Activated CD8-positive, alpha-beta T cell treated with anti-CD3 and anti-CD28 coated beads for 36 hours (primary cell): ENCODE data around the gene P3H3. TPM values are rescaled to one million over a fixed set of nuclear protein-coding genes. Genes with fewer than 3 reads are reported as not detected.

Source experiments
- ATAC-seq: fragments of 200-7000 bp; cut with Tn5 transposase; one replicate; pipeline ENCODE4 v1.10.0; 2021; ENCODE audit warnings: mild to moderate bottlenecking, moderate library complexity
- CTCF ChIA-PET: fragments of 350-600 bp; sonication (Branson Sonifier 250); formaldehyde crosslinking; loops from one replicate; lab custom pipeline; 2021; ENCODE audit warnings: antibody characterized with exemption; lab: Charles Lee
- POLR2A ChIA-PET: fragments of 350-600 bp; sonication (Branson Sonifier 250); formaldehyde crosslinking; loops from one replicate; lab custom pipeline; 2021; ENCODE audit warnings: antibody characterized with exemption; lab: Charles Lee
- DNase-seq: peaks from one replicate; pipeline ENCODE4 v3.0.0-alpha.2; 2020
- H3K27ac Mint-ChIP-seq: one replicate; pipeline ENCODE4 v1.8.0; 2021; ENCODE audit warnings: mild to moderate bottlenecking, mixed read lengths
- H3K27me3 Mint-ChIP-seq: one replicate; pipeline ENCODE4 v1.8.0; 2021; ENCODE audit warnings: mixed read lengths
- H3K36me3 Mint-ChIP-seq: one replicate; pipeline ENCODE4 v1.8.0; 2021; ENCODE audit warnings: low read depth, mixed read lengths
- H3K4me1 Mint-ChIP-seq: one replicate; pipeline ENCODE4 v1.8.0; 2021; ENCODE audit warnings: low read depth, mixed read lengths
- H3K4me3 Mint-ChIP-seq: one replicate; pipeline ENCODE4 v1.8.0; 2021; ENCODE audit warnings: mild to moderate bottlenecking, moderate library complexity, mixed read lengths
- H3K9me3 Mint-ChIP-seq: one replicate; pipeline ENCODE4 v1.8.0; 2021; ENCODE audit warnings: mixed read lengths
- intact Hi-C: fragments of 100-400 bp; cut with micrococcal nuclease; formaldehyde crosslinking; loops from one replicate; pipeline ENCODE4 v1.10.0; 2022
- total RNA-seq, 2 experiments: library from RNA; stranded (reverse); gene quantifications; one replicate each; pipeline ENCODE4 v1.2.3, GENCODE V29; 2021
- TF ChIP-seq, protein P1 (sequence below): fragments of 200-600 bp; IDR thresholded peaks from one replicate; pipeline ENCODE4 v1.8.0; 2022; ENCODE audit warnings: antibody characterized with exemption, mild to moderate bottlenecking

P3H3 gene
- total RNA-seq, 2 experiments from 2014 or later = 2.1 to 2.3 TPM

DNA sequence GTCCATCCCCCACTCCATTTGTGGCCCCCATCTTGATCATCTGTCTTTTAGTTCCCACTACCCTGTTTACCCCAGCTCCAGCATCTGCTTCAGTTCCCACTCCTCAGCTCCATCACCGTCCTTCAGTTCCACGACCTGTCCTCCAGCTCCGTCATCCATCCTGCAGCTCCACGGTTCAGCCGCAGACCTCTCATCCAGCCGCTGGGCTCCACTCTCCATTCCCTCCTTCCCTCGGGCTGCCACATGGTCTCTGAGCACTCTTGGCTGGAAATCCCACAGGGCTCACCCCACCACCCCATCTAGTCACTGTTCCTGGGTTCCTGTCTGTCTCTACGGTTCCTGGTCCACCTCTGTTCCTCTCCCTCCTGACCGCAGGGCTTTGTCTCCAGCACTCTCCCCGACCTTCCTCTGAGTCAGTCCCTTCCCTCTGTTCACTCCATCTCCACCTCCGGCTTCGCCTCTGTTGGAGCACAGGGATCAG lies 3.3 kb upstream of the P3H3 start:
- TF ChIP-seq, protein P1, sequence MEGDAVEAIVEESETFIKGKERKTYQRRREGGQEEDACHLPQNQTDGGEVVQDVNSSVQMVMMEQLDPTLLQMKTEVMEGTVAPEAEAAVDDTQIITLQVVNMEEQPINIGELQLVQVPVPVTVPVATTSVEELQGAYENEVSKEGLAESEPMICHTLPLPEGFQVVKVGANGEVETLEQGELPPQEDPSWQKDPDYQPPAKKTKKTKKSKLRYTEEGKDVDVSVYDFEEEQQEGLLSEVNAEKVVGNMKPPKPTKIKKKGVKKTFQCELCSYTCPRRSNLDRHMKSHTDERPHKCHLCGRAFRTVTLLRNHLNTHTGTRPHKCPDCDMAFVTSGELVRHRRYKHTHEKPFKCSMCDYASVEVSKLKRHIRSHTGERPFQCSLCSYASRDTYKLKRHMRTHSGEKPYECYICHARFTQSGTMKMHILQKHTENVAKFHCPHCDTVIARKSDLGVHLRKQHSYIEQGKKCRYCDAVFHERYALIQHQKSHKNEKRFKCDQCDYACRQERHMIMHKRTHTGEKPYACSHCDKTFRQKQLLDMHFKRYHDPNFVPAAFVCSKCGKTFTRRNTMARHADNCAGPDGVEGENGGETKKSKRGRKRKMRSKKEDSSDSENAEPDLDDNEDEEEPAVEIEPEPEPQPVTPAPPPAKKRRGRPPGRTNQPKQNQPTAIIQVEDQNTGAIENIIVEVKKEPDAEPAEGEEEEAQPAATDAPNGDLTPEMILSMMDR = no peak
- intact Hi-C loops = loop anchor here (5.0 kb wide), 2 partner anchors 43 to 73 kb away; partner anchors contain the start of gene MLF2
- CTCF ChIA-PET = interaction anchor here (0.6 to 17.9 kb wide), 32 partner anchors 8 to 230 kb away, joined by 3 to 341 read pairs (median 4); partner anchors contain the start of genes CD4, CDCA3, COPS7A and GNB3
- H3K36me3 Mint-ChIP-seq = no peaks in the 10 kb centered on the region
- POLR2A ChIA-PET = interaction anchor here (0.7 to 3.1 kb wide), 6 partner anchors 71 to 135 kb away, joined by 3 to 9 read pairs (median 3); partner anchors contain the start of genes COPS7A, MLF2 and ZNF384
- H3K27me3 Mint-ChIP-seq = peaks cover 66% of the 10 kb centered on the region
- ATAC-seq = no peak
- H3K4me3 Mint-ChIP-seq = no peak overlapping the region
- peaks cover 30% of the 10 kb centered on the region for H3K4me1 Mint-ChIP-seq
- no peak overlapping the region for H3K27ac Mint-ChIP-seq
- no peaks in the 10 kb centered on the region for H3K9me3 Mint-ChIP-seq
- DNase-seq = no peak

GRCh38 chr12:6825398-6826124 lies 2.6 kb upstream of the P3H3 start:
- Mint-ChIP-seq H3K4me1 (peaks cover 30% of the 10 kb centered on the region), H3K9me3 (no peaks in the 10 kb centered on the region), H3K27me3 (peaks cover 70% of the 10 kb centered on the region), H3K36me3 (no peaks in the 10 kb centered on the region), H3K27ac (no peak overlapping the region), H3K4me3 (no peak overlapping the region)
- DNase-seq = peak; percentile 89
- TF ChIP-seq, protein P1 = peak; percentile 93
- ChIA-PET CTCF (interaction anchor here (0.6 to 17.9 kb wide), 45 partner anchors 9 to 230 kb away, joined by 3 to 341 read pairs (median 4); partner anchors contain the start of genes CD4, CDCA3, COPS7A and GNB3), POLR2A (interaction anchor here (0.6 to 3.1 kb wide), 8 partner anchors 33 to 136 kb away, joined by 3 to 9 read pairs (median 3); partner anchors contain the start of genes COPS7A, MLF2, TPI1 and ZNF384)
- ATAC-seq = peak; percentile 70
- intact Hi-C loops = loop anchor here (5.0 kb wide), 2 partner anchors 43 to 73 kb away; partner anchors contain the start of gene MLF2

GRCh38 chr12:6826125-6826733 lies 2.0 kb upstream of the P3H3 start:
- TF ChIP-seq, protein P1 = no peak
- intact Hi-C loops = loop anchor here (5.0 kb wide), 2 partner anchors 44 to 74 kb away; partner anchors contain the start of gene MLF2

GRCh38 chr12:6826734-6827436 lies 1.3 kb upstream of the P3H3 start:
- CTCF ChIA-PET = interaction anchor here (0.8 to 17.9 kb wide), 17 partner anchors 8 to 92 kb away, joined by 3 to 341 read pairs (median 8); partner anchors contain the start of genes CDCA3, MLF2, PTMS and TPI1
- peaks cover 22% of the 10 kb centered on the region for H3K4me1 Mint-ChIP-seq
- peaks cover 67% of the 10 kb centered on the region for H3K27me3 Mint-ChIP-seq
- intact Hi-C loops = loop anchor here (5.0 kb wide), 2 partner anchors 45 to 75 kb away; partner anchors contain the start of gene MLF2
- H3K9me3 Mint-ChIP-seq = no peaks in the 10 kb centered on the region
- no peak overlapping the region for H3K27ac Mint-ChIP-seq
- POLR2A ChIA-PET = interaction anchor here (0.8 to 2.6 kb wide), 4 partner anchors 40 to 97 kb away, joined by 3 to 16 read pairs (median 3); partner anchors contain the start of genes LAG3, MLF2 and TPI1
- TF ChIP-seq, protein P1 = no peak
- ATAC-seq (no peak), DNase-seq (no peak)
- H3K4me3 Mint-ChIP-seq = no peak overlapping the region
- no peaks in the 10 kb centered on the region for H3K36me3 Mint-ChIP-seq

More at GRCh38 chr12:6826125-6826733, 2.0 kb upstream of the P3H3 start:
- no peaks in the 10 kb centered on the region for H3K36me3 Mint-ChIP-seq
- ChIA-PET CTCF (interaction anchor here (0.8 to 17.9 kb wide), 24 partner anchors 8 to 231 kb away, joined by 3 to 341 read pairs (median 5); partner anchors contain the start of genes LAG3, MLF2, PTMS and TPI1), POLR2A (interaction anchor here (0.6 to 1.3 kb wide), 3 partner anchors 34 to 96 kb away, joined by 3 to 4 read pairs (median 3); partner anchors contain the start of gene TPI1)
- DNase-seq = no peak
- H3K4me3 Mint-ChIP-seq = no peak overlapping the region
- H3K27ac Mint-ChIP-seq = no peak overlapping the region
- H3K9me3 Mint-ChIP-seq = no peaks in the 10 kb centered on the region
- H3K27me3 Mint-ChIP-seq = peaks cover 69% of the 10 kb centered on the region
- no peak for ATAC-seq
- H3K4me1 Mint-ChIP-seq = peaks cover 25% of the 10 kb centered on the region
